HCT116 (cell line): ENCODE data around the gene AASDH. TPM values are rescaled to one million over a fixed set of nuclear protein-coding genes. Genes with fewer than 3 reads are reported as not detected.

Source experiments
- ATAC-seq: fragments of 200-7000 bp; cut with Tn5 transposase; 2 replicates; pipeline ENCODE4 v1.9.1; 2020; ENCODE audit warnings: mild to moderate bottlenecking, moderate library complexity
- BruUV-seq: library from RNA; stranded (reverse); fragments of 400-500 nt; replicated peaks from 2 replicates; lab custom pipeline; 2021; lab: Mats Ljungman, UMichigan
- CTCF ChIA-PET: fragments of 300-600 bp; sonication (Branson Sonifier 250); formaldehyde crosslinking; loops from one replicate; lab custom pipeline; 2021; ENCODE audit warnings: antibody characterized with exemption; lab: Charles Lee
- POLR2A ChIA-PET: fragments of 300-600, 350-600 bp; sonication (Branson Sonifier 250); formaldehyde crosslinking; loops from one replicate; lab custom pipeline; 2021; ENCODE audit warnings: antibody characterized with exemption; lab: Charles Lee
- RAD21 ChIA-PET, 2 experiments: fragments of 300-600 bp; sonication (Branson Sonifier 250); formaldehyde crosslinking; loops; one replicate each; lab custom pipeline; 2023; ENCODE audit warnings: low total read pairs in 2 of 2; ENCODE audit not compliant: uncharacterized antibody in 2 of 2, unreplicated experiment in 2 of 2, low non-redundant PET in 1 of 2; lab: Charles Lee
- DNase-seq: peaks from one replicate; pipeline ENCODE4 v3.0.0-alpha.2; 2010; ENCODE audit warnings: low read depth, low spot score
- H2AFZ ChIP-seq: fragments of 200-600 bp; shearing (Covaris generic), sonication (generic); 2 replicates; pipeline ENCODE4 v1.6.1; 2017; ENCODE audit warnings: low read depth, mixed run types, mixed read lengths, antibody characterized with exemption, low read length; ENCODE audit not compliant: poor library complexity, severe bottlenecking
- H3K27ac ChIP-seq: 2 replicates; pipeline ENCODE4 v1.5.1; 2012; ENCODE audit warnings: low read depth, low read length
- H3K27me3 ChIP-seq: fragments of 200-600 bp; sonication (generic); 2 replicates; pipeline ENCODE4 v1.6.1; 2016; ENCODE audit warnings: mixed run types, low read length, mixed read lengths; ENCODE audit not compliant: insufficient read depth
- H3K36me3 ChIP-seq, 2 experiments: fragments of 200-500 bp in 1 of 2; fragments of 200-600 bp in 1 of 2; sonication (Bioruptor generic) in 1 of 2; sonication (generic) in 1 of 2; 2 replicates each; pipeline versions ENCODE4 v1.5.1 to v1.6.1; 2014 to 2016; ENCODE audit warnings: low read length in 2 of 2, inconsistent platforms in 1 of 2, mixed read lengths in 1 of 2, mixed run types in 1 of 2; ENCODE audit not compliant: insufficient read depth in 2 of 2, control insufficient read depth in 1 of 2
- H3K4me1 ChIP-seq, 2 experiments: fragments of 200-600 bp in 1 of 2; sonication (generic) in 1 of 2; 2 replicates each; pipeline versions ENCODE4 v1.5.1 to v1.6.1; 2012 to 2017; ENCODE audit warnings: low read length in 2 of 2, inconsistent platforms in 1 of 2, mild to moderate bottlenecking in 1 of 2, mixed read lengths in 1 of 2, mixed run types in 1 of 2, moderate library complexity in 1 of 2; ENCODE audit not compliant: insufficient read depth in 2 of 2, control insufficient read depth in 1 of 2
- H3K4me2 ChIP-seq: fragments of 200-600 bp; sonication (generic); 2 replicates; pipeline ENCODE4 v1.6.1; 2017; ENCODE audit warnings: mixed run types, low read length, mixed read lengths
- H3K4me3 ChIP-seq, 2 experiments: fragments of 200-600 bp in 1 of 2; sonication (generic) in 1 of 2; replicated peaks in 1 of 2; 2 replicates each; pipeline ENCODE4 v1.5.1; 2011 to 2016; ENCODE audit warnings: low read length in 2 of 2, control low read depth in 1 of 2, low read depth in 1 of 2, mild to moderate bottlenecking in 1 of 2, mixed read lengths in 1 of 2, mixed run types in 1 of 2
- H3K79me2 ChIP-seq: fragments of 200-600 bp; sonication (generic); 2 replicates; pipeline ENCODE4 v1.6.1; 2017; ENCODE audit warnings: mild to moderate bottlenecking, mixed run types, low read length, moderate library complexity, mixed read lengths; ENCODE audit not compliant: insufficient read depth
- H3K9ac ChIP-seq: fragments of 200-600 bp; sonication (generic); 2 replicates; pipeline ENCODE4 v1.6.1; 2016; ENCODE audit warnings: low read length, mixed read lengths
- H3K9me2 ChIP-seq: fragments of 200-600 bp; sonication (generic), shearing (Covaris generic); 2 replicates; pipeline ENCODE4 v1.6.1; 2017; ENCODE audit warnings: mixed run types, mild to moderate bottlenecking, moderate library complexity; ENCODE audit not compliant: insufficient read depth
- H3K9me3 ChIP-seq, 2 experiments: fragments of 200-500 bp in 1 of 2; fragments of 200-600 bp in 1 of 2; sonication (Bioruptor generic) in 1 of 2; sonication (generic) in 1 of 2; 2 replicates each; pipeline ENCODE4 v1.6.1; 2014 to 2017; ENCODE audit warnings: low read length in 2 of 2, mixed read lengths in 2 of 2, inconsistent platforms in 1 of 2, low read depth in 1 of 2, mild to moderate bottlenecking in 1 of 2, mixed run types in 1 of 2, moderate library complexity in 1 of 2; ENCODE audit not compliant: control insufficient read depth in 1 of 2, insufficient read depth in 1 of 2
- H4K20me1 ChIP-seq: fragments of 200-600 bp; sonication (generic), shearing (Covaris generic); 2 replicates; pipeline ENCODE4 v1.6.1; 2017; ENCODE audit warnings: mixed run types, mild to moderate bottlenecking, moderate library complexity; ENCODE audit not compliant: insufficient read depth
- CBX3 ChIP-seq: IDR thresholded peaks from 2 replicates; pipeline ENCODE4 v1.6.1; 2012; ENCODE audit warnings: low read depth
- ELF1 ChIP-seq: IDR thresholded peaks from 2 replicates; pipeline ENCODE4 v1.6.1; 2012; ENCODE audit warnings: low read depth, borderline replicate concordance
- EZH2 ChIP-seq: fragments of 200-600 bp; sonication (generic); IDR thresholded peaks from 2 replicates; pipeline ENCODE4 v1.6.1; 2017; ENCODE audit warnings: antibody characterized with exemption, mixed run types
- JUND ChIP-seq: IDR thresholded peaks from 2 replicates; pipeline ENCODE4 v1.6.1; 2012
- POLR2A ChIP-seq: IDR thresholded peaks from 2 replicates; pipeline ENCODE4 v1.7.0; 2011; ENCODE audit warnings: borderline replicate concordance; ENCODE audit not compliant: insufficient read depth, insufficient read length; ENCODE audit errors: extremely low read depth
- POLR2AphosphoS5 ChIP-seq: IDR thresholded peaks from 2 replicates; pipeline ENCODE4 v1.6.1; 2011; ENCODE audit warnings: mild to moderate bottlenecking, low read depth, low read length, moderate library complexity
- RAD21 ChIP-seq: IDR thresholded peaks from 2 replicates; pipeline ENCODE4 v1.6.1; 2012; ENCODE audit warnings: low read depth, mild to moderate bottlenecking
- SIN3A ChIP-seq: IDR thresholded peaks from 2 replicates; pipeline ENCODE4 v1.6.1; 2012; ENCODE audit warnings: low read depth
- SP1 ChIP-seq: IDR thresholded peaks from 2 replicates; pipeline ENCODE4 v1.6.1; 2012; ENCODE audit warnings: low read depth
- TCF7L2 ChIP-seq: IDR thresholded peaks from 2 replicates; pipeline ENCODE4 v1.7.0; 2011; ENCODE audit warnings: borderline replicate concordance, inconsistent platforms; ENCODE audit not compliant: insufficient read depth, insufficient read length; ENCODE audit errors: extremely low read depth
- YY1 ChIP-seq: IDR thresholded peaks from 2 replicates; pipeline ENCODE4 v1.6.1; 2011; ENCODE audit warnings: low read length, low read depth, moderate library complexity, mild to moderate bottlenecking; ENCODE audit not compliant: insufficient replicate concordance; ENCODE audit errors: extremely low read depth
- ZNF274 ChIP-seq: fragments of 200-500 bp; sonication (Bioruptor generic); IDR thresholded peaks from 2 replicates; pipeline ENCODE4 v1.6.1; 2014; ENCODE audit warnings: mild to moderate bottlenecking, low read depth, low read length, inconsistent platforms
- intact Hi-C: fragments of 100-400 bp; cut with micrococcal nuclease; formaldehyde crosslinking; loops from 2 replicates; pipeline ENCODE4 v1.10.0; 2022
- total RNA-seq: library from RNA; stranded (reverse); gene quantifications from one replicate; pipeline ENCODE4 v1.2.1, GENCODE V29; 2021; ENCODE audit not compliant: unreplicated experiment
- TF ChIP-seq, protein P1 (sequence below), 3 experiments: fragments of 200-600 bp in 1 of 3; sonication (generic) in 1 of 3; IDR thresholded peaks in 2 of 3; conservative IDR thresholded peaks in 1 of 3; 2 replicates each; pipeline ENCODE4 v1.5.1; 2012 to 2017; ENCODE audit warnings: low read depth in 2 of 3, low read length in 2 of 3, antibody characterized with exemption in 1 of 3, borderline replicate concordance in 1 of 3, control low read depth in 1 of 3, mild to moderate bottlenecking in 1 of 3, mixed read lengths in 1 of 3, mixed run types in 1 of 3, moderate library complexity in 1 of 3; ENCODE audit not compliant: insufficient read depth in 1 of 3
- TF ChIP-seq, protein P2 (sequence below): IDR thresholded peaks from 2 replicates; pipeline ENCODE4 v1.6.1; 2012

AASDH gene
- total RNA-seq, 1 experiment from 2014 or later: 13.7 TPM

DNA sequence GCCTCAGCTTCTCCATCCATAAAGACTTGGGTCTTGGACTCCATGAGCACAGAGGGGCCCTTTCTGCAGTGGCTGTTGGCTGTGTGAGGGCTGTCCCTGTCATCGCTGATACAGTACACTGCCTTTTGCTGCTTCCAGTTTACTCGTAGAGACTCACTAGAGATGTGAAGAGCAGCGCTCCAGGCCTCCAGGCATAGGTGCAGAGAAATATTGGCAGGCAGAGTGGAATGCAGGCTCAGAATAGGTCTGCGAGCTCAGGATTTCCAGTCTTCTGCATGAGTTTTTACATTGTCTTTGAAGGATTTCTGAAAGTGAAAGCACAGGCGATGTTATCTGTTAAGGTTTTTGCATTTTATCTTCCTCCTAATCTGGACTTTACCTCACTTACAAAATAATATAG, 97.4 kb downstream of the AASDH start:
- TF ChIP-seq, protein P1, sequence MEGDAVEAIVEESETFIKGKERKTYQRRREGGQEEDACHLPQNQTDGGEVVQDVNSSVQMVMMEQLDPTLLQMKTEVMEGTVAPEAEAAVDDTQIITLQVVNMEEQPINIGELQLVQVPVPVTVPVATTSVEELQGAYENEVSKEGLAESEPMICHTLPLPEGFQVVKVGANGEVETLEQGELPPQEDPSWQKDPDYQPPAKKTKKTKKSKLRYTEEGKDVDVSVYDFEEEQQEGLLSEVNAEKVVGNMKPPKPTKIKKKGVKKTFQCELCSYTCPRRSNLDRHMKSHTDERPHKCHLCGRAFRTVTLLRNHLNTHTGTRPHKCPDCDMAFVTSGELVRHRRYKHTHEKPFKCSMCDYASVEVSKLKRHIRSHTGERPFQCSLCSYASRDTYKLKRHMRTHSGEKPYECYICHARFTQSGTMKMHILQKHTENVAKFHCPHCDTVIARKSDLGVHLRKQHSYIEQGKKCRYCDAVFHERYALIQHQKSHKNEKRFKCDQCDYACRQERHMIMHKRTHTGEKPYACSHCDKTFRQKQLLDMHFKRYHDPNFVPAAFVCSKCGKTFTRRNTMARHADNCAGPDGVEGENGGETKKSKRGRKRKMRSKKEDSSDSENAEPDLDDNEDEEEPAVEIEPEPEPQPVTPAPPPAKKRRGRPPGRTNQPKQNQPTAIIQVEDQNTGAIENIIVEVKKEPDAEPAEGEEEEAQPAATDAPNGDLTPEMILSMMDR (IDR thresholded peaks at IDR 0.05 in 2 of 3, conservative IDR thresholded peaks at IDR 0.05 in 1 of 3; ENCODE audit: borderline replicate concordance in 1 of 3, insufficient read depth in 1 of 3, low read depth in 2 of 3, low read length in 2 of 3): no peak
- TF ChIP-seq SP1 (no peak), SIN3A (no peak), YY1 (no peak), EZH2 (no peak), ELF1 (no peak), POLR2AphosphoS5 (no peak), RAD21 (no peak), CBX3 (no peak), TCF7L2 (no peak), POLR2A (no peak), ZNF274 (no peak), JUND (no peak)
- TF ChIP-seq, protein P2, sequence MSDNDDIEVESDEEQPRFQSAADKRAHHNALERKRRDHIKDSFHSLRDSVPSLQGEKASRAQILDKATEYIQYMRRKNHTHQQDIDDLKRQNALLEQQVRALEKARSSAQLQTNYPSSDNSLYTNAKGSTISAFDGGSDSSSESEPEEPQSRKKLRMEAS: no peak
- intact Hi-C loops: no loop called here
- H3K27me3 ChIP-seq: no peaks in the 10 kb centered on the region
- ATAC-seq: no peak
- no TSS peak for BruUV-seq
- POLR2A ChIA-PET: no interaction called here
- no peak overlapping the region for H3K9ac ChIP-seq
- no peaks in the 10 kb centered on the region; the same call in 1 of the 2 replicates for H4K20me1 ChIP-seq
- CTCF ChIA-PET: no interaction called here
- no peak overlapping the region for H3K4me2 ChIP-seq
- H3K4me1 ChIP-seq: no peaks in the 10 kb centered on the region
- H3K79me2 ChIP-seq: no peaks in the 10 kb centered on the region
- H3K4me3 ChIP-seq: no peak overlapping the region
- RAD21 ChIA-PET: no interaction called here
- H3K9me2 ChIP-seq: no peaks in the 10 kb centered on the region
- no peaks in the 10 kb centered on the region for H3K9me3 ChIP-seq
- H3K36me3 ChIP-seq: no peaks in the 10 kb centered on the region
- H2AFZ ChIP-seq: no peak overlapping the region
- no peak for DNase-seq
- no peak overlapping the region for H3K27ac ChIP-seq
